ENCODE results near the gene MAN1A1. TPM values are rescaled to one million over a fixed set of nuclear protein-coding genes. Genes with fewer than 3 reads are reported as not detected.

MAN1A1 gene
- total RNA-seq, 1 donor from 2014 or later, result 28.1 TPM

DNA sequence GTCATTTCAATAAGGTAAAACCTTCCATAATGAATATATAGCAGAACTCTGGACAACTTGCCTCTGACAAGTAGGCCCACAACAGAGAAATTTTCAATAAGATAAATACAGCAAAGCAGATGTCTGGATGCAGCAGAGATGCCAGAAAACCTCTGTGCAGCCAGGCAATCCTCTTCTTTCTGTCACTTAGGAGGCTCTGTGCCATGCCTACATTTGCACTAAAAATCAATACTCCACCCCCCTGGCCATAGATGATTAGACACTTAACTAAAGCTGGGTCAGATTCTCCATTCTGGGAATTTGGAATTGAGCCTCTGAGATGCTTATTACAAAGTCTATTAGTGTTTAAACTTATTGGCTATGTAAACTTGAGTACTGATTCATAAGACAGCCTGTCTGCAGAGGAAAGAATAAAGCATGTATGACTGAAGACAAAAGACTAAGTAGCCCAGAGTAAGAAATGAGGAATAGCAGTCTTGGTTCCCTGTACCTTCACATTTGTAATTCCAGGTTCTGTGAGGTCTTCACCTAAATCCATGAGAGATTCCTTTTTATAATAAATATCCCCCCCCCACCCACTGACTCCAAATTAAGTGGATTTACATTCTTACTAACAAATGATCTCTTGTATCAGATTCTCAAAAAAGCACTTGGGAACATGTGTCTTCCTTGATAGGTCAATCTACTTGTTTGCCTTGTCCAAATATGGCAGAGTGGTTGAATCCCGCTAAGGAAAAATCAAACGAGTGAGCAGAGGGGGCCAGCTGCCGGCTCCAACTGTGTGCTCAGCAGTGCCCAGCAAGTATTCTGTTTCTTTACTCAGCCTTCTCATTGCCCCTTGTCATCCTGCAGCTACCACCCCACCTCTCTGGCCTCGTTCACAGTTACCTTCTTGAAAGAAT, 20.4 kb downstream of the MAN1A1 start:
- intact Hi-C loops (cut with micrococcal nuclease), result no loop called here

DNA sequence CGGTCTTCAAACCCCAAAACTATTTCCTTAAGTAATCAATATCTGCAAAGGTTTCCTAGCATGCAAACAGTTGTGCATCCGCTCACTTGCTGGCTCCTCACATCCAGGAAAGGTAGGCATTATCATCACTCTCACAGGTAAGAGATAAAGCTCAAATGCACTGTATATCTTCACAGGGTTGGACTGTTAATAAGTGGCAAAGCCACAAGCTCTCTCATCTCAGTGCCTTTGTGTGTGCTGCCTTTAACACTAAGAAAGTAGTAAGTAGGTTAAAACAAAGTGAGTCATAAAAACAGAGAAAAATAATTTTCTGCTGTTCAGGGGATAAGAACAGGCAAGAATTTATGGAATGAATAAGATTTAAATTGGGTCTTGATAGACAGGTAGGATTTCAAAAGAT, 21.3 kb downstream of the MAN1A1 start:
- intact Hi-C loops (cut with micrococcal nuclease), result no loop called here

DNA sequence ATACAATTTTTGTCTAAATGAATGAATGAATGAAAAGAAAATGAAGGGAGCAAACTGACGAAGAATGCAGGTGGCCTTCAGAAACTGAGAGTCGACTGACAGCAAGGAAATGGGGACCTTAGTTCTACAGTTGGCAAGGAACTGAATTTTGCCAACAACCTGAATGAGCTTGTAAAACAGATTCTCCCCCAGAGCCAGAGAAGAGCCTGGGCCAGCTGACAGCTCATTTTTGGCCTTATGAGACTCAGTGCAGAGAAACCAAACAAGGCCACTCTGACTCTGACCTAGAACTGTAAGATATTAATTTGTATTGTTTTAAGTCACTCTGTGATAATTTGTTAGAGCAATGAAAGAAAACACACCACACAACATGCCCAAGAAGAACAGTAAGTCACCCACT, 21.8 kb downstream of the MAN1A1 start:
- intact Hi-C loops (cut with micrococcal nuclease), result no loop called here

DNA sequence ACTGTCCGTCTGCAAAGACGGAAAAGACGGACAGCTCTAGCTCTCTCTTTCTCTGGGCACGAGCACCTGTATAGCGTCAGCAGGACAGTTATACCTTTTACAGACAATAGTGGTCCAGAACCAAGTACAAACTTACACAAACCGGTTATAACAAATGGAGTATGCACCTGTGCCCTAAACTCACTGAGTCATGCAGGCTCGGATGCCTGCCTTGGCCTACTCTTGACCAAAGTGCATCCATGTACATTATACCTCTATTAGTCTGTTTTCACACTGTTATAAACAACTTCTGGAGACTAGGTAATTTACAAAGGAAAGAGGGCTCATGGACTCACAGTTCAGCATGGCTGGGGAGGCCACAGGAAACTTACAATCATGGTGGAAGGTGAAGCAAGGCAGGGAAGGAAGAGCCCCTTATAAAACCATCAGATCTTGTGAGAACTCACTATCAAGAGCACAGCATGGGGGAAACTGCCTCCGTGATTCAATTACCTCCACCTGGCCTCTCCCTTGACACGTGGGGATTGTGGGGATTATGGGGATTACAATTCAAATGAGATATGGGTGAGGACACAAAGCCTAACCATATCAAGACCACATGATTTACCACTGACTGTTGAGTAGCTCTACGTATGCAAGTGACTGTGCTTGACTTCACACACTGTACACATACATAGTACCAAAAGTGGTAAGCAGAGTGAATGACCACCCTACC, 23.1 kb downstream of the MAN1A1 start:
- intact Hi-C loops (cut with micrococcal nuclease), result no loop called here

DNA sequence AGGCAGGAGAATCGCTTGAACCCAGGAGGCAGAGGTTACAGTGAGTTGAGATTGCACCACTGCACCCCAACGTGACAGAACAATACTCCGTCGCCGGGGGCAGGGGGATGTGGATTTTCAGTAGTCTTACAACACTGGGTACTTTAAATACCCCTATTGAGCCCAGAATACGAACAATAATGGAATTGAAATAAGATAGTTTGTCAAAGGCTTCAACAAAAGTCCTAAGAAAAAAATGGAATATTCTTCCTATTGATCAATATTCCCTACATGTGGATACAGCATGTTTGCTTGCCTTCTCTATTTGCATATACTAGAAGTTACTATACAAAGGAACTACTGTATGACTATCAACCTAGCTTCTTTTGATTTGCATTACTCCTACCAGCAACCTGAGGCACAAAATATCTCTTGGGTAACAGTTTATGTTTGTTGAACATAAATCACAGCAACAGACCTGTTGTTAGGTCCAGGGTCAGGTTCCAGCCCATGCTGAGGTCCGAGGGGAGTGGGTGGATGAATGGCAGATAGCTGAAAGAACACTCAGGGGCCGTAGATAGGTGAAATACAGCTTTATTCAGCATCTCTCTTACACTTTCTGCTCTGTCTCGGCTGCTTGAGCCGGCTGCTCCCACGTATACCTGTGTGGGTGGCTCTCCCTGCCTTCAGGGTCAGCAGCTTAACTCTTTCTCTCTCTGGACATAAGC, 23.8 kb downstream of the MAN1A1 start:
- intact Hi-C loops (cut with micrococcal nuclease), result no loop called here

DNA sequence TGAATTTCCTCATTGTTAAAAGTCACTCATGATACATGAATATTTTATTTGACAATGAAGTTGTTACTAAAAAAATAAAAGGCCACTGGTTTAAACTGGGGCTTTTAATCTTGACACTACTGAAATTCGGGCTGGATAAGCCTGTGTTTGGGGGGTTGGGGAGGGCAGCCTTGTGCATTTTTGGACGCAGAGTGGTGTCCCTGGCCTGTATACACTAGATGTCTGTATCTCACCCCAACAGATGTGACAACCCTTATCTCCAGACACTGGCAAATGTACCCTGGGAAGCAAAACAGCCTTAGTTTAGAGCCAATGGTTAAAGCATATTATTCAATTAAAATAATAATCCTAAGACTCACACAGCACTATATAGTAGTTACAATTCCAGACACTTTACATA, 24.8 kb downstream of the MAN1A1 start:
- intact Hi-C loops (cut with micrococcal nuclease), result no loop called here

DNA sequence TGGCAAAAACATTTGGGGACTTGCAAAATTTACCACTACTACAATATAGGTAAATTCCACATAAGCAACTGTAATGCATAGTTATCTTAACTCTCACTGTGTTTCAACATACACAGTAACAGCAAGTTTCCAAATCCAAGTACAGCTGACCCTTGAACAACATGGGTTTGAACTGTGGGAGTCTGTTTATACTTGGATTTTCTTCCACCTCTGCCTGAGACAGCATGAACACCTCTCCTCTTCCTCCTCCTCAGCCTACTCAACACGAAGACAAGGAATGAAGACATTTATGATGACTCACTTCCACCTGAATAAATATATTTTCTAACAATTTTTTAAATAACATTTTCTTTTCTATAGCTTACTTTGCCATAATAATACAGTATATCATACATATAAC, 25.6 kb downstream of the MAN1A1 start:
- intact Hi-C loops (cut with micrococcal nuclease), result no loop called here

DNA sequence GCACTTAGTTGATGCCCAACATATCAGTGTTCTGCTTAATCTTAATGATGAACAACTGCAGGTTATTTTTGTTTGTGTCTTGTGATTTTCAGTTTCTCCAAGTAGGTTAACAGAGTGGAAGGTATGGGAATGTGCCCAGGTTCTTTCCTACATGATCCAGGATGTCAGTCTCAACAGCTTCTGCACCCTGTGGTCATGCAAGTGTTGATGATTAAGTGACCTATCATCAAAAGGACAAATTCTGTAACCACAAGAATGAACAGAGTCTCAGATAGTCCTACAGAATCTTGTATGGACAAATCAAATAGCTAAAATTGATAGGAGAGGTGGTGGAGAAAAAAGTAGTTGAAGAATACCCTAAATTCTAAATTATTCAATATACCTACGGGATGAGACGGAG, 26.1 kb downstream of the MAN1A1 start:
- intact Hi-C loops (cut with micrococcal nuclease), result no loop called here

DNA sequence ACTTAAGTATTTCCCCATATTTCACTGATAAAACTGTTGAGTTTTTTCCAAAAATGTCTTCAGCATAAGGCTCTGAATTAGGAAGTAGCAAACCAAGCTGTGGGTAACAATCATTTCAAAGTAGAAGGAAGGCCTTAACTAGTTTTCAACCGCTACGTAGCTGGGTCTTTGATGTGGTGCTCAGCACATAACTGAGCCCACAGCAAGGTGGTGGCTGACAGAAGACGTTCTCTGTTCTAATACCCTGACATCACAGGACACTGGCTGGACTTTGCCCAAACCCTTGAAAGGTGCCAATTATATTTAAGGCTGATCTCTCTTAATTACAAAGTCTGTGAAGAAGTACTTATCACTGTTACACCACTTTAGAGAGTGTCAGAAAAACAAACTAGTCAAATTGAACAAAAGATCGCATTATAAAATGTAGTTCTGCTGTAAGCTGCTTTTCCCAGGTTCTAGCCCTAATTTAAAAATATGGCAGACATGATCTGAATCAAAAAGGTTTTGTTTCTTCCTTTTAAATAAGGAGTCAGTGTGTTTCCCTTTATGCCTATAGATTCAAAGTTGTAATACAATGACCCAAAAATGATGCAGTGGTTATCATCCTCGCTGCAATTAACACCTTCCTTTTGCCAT, 26.7 kb downstream of the MAN1A1 start:
- intact Hi-C loops (cut with micrococcal nuclease), result loop anchor here (1.0 kb wide), 1 partner anchor 9 kb away; no protein-coding TSS in a partner anchor

DNA sequence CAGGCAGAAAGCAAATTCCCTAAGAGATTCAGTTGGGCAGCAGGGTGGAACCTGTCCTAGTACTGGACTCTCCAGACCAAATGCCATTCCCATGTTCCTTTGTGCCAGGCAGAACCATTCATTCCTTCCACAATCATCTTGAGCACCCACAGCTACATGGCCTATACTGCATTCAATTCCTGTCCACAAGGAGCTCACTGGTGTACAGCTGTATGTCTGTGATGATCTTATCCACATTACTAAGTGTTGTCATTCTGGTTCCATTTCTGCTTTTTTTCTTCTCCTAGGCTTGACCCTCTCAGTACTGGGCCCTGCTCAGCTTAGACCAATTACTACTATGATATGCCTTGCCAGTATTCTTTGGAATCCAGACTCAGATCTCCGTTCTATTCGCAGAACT, 27.5 kb downstream of the MAN1A1 start:
- intact Hi-C loops (cut with micrococcal nuclease), result loop anchor here (1.0 kb wide), 1 partner anchor 8 kb away; no protein-coding TSS in a partner anchor

DNA sequence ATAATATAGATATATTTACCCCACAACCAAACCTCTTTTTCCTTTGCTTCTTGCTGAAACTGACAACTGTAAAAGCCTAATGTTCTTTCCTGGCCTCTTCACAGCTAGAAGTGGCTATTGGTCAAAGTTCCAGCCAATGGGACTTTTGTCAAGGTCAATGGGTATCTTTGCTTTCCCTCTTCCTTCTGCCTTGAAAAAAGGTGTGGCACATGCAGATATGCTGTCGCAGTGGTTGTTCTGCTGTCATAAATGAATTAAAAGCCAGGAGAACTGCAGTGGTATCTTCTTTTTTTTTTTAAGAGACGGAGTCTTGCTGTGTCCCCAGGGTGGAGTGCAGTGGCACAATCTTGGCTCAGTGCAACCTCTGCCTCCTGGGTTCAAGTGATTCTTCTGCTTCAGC, 29.9 kb downstream of the MAN1A1 start:
- intact Hi-C loops (cut with micrococcal nuclease), result loop anchor here (10.0 kb wide), 2 partner anchors 385 to 665 kb away; partner anchors contain the start of genes CEP85L and MCM9

DNA sequence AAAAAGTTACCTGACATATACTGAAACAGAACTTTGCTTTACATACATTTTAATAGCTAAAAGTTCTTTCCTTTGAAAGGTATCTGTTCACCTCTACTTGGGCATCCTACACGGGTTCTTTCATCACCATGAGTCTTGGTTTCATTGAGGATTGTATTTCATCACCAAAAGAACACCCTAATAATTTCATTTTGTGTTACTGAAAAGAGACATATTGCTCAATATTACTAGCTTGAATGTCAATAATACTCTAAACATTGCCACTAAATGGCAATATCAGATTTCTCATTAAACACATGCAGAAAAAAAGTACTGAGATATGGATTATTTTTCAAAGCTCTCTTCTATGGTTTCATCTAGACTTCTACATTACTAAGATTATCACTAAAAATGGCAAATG, 30.8 kb downstream of the MAN1A1 start:
- intact Hi-C loops (cut with micrococcal nuclease), result loop anchor here (10.0 kb wide), 2 partner anchors 384 to 664 kb away; partner anchors contain the start of genes CEP85L and MCM9

DNA sequence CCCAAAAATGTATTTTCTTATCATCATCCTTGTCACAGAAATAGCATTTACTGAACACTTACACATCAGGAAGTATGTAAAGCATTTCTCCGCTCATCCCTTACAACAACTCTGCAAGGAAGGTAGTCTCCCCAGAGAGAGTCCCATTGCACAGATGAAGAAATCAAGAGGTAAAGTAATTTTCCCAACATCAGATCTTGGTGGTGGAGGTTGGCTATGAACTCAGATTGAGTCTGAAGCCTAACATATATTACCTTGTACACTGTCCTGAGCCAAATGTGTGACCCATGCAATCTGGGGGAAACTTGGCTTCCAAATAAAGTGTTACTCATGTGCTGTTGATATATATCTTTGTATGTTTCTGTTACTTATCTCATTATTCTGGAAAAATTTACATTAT, 31.4 kb downstream of the MAN1A1 start:
- intact Hi-C loops (cut with micrococcal nuclease), result loop anchor here (10.0 kb wide), 2 partner anchors 383 to 663 kb away; partner anchors contain the start of genes CEP85L and MCM9

DNA sequence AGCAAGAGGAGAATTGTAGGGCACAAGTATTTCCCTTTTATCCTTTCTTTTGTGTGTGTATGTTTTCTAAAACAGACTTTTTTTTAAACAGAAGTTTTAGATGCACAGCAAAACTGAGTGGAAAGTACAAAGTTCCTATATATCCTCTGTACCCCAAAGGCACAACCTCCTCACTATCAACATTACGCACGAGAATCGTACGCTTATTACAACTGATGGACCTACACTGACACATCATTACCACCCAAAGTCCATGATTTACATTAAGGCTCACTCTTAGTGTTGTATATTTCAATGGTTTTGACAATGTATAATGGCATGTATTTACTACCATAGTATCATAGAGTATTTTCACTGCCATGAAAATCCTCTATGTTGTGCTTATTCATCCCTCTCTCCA, 32.6 kb downstream of the MAN1A1 start:
- intact Hi-C loops (cut with micrococcal nuclease), result loop anchor here (10.0 kb wide), 2 partner anchors 382 to 662 kb away; partner anchors contain the start of genes CEP85L and MCM9

DNA sequence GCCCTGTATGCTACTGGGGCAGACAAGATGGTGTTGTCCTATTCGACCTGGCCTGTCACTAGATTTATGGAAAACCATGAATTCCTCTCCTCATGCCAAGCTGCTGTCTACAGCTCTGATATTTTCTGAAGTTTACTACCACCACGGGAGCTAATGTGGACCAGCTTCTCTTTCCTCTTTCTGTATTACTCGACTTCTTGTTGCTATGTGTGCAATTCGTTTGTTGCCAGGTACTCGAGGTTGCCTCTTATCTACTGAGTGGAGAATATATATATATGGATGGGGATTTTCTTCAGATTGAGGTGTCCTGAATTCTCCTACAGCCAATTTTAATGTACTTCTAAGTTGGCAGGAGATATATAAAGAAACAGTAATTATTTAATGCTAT, 34.7 kb downstream of the MAN1A1 start:
- intact Hi-C loops (cut with micrococcal nuclease), result loop anchor here (1.0 to 10.0 kb wide), 10 partner anchors 7 to 660 kb away; partner anchors contain the start of genes ASF1A, CEP85L and MCM9

DNA sequence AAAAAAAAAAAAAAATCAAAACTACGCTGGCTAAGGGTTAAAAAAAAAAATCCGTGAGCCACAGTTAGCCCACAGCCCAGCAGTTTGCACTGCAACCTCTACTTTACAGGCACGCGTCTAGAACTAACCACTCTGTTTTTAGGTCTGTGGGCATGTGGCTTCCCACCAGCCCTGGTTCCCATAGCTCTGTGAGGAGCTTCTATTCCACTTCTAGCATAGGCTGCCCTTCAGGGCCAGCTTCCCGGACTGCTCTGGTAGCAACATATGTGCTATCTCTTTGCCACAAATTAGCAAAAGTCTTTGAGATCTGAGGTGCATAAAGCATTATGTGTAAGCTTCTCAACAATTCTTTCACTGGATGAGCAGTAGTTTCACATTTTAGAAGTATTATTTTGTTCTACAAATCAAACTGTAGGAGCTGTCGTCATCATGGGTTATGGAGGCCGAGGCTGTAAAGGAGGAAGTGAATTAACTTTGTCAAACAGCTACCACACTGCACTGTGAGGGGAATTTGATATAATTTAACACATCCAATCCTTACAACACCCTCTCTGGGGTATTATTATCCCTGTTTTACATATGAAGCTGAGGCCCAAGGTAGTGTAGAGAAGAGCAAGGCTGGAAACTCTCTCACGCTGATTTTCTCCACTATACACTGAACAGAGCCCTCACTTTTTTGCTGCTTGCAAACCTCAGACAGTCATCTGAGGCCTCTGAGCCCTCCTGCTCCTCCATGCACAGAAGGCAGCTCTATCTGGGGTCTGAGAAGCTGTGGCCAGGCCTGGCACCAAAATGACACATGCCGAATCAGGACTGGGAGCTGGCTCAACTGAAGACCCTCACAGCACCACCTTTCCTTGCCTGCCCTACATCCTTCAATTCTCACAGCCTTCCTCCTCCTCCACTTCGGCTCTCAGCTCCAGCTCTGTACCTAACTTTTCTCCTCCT, 35.4 kb downstream of the MAN1A1 start:
- intact Hi-C loops (cut with micrococcal nuclease), result loop anchor here (1.0 to 10.0 kb wide), 11 partner anchors 8 to 659 kb away; partner anchors contain the start of genes ASF1A, CEP85L and MCM9

DNA sequence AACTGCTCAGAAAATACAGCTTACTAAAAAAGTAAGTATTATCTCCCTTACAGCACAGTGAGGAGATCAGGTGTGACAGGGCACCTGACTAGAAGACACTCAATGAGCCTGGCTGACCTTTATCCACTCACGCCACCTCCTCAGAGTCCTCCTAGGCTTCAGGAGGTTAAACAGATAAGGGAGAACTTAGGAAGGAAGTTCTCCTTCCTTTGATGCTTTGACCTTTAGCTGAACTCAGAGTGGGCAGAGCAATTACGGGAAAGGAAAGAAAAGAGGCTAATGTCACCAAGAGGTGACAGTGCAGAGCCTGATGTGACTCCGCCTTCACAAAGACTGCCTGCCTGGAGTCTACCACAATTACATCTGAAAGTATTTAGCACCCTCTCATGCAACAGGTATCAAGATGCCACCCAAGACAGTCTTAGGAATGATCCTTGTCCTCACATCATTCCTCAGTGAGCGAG, 36.7 kb downstream of the MAN1A1 start:
- intact Hi-C loops (cut with micrococcal nuclease), result loop anchor here (2.0 to 10.0 kb wide), 4 partner anchors 46 to 658 kb away; partner anchors contain the start of genes CEP85L and MCM9

DNA sequence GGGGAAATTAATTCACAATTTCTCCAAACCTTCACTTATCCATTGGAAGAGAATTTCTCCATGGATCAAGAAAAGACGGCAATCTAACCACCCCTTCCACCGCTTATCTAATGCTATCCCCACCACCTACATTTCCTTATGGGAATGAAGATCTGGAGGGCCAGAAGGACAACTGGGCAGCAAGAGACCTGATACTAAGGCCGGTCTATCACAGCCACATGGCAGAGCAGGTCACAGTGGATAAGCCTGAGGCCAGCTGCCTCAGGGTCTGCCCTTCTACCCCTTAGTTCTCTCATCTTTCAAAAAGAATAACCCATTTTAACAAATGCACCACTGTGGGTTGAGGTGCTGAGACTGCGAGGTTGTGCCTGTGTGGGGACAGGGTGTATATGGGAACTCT, 37.1 kb downstream of the MAN1A1 start:
- intact Hi-C loops (cut with micrococcal nuclease), result loop anchor here (2.0 to 10.0 kb wide), 4 partner anchors 46 to 658 kb away; partner anchors contain the start of genes CEP85L and MCM9

DNA sequence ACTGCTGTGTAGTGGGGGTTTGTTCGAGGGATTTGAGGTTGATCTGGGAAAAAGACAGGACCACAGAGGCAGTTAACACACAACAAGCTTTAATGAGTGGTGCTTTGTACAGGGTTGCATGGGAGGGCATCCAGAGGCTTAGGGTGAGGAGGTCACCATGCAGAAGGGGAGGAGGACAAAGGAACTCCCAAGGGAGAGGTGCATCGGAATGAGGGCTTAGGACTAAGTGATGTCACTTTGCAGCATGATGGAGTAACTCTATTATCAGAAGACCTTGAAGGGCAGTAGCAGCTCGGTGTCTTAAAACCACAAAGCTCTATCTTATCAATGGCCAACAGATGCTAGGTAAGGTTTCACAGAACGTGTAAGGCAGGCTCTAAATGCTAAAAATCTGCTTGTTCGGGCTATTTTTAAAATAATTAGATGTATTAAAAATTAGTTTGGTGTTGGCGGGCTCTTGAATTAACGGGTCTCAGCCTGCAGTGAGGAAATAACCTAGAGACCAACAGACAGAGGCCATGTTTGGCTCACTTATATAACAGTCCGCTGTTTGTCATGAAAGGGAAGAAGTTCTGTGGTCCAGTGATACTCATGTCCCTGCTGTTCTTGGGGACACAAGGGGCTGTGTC, 37.9 kb downstream of the MAN1A1 start:
- intact Hi-C loops (cut with micrococcal nuclease), result loop anchor here (2.0 to 10.0 kb wide), 4 partner anchors 45 to 657 kb away; partner anchors contain the start of genes CEP85L and MCM9

All from T-helper 1 cell treated with Interleukin-12 subunit alpha and Interleukin-12 subunit beta and Interleukin-4 antibody, amounts not matched to agents 30 ng/mL and 1 ng/mL, for 36 hours (primary cell).